NT2/D1 (cell line): ENCODE data around the gene HOXA3.

Source experiments
- YY1 ChIP-seq: IDR thresholded peaks from 2 replicates; pipeline ENCODE4 v1.6.1; 2011; ENCODE audit not compliant: insufficient read length, insufficient read depth
- ZNF274 ChIP-seq: IDR thresholded peaks from 2 replicates; pipeline ENCODE4 v1.6.1; 2011; ENCODE audit warnings: mild to moderate bottlenecking, low read depth, low read length

- TF ChIP-seq ZNF274 (no peak), YY1 (no peak)
These were observed 41.1 kb upstream of the HOXA3 start for GRCh38 chr7:27193335-27194001.
